GM18505 (cell line): ENCODE results near the gene LRRC31.
A peak's percentile ranks its signal among the peaks of the same experiment; 100 is the strongest.

Source experiments
- ATAC-seq: cut with Tn5 transposase; IDR thresholded peaks from one replicate; pipeline ENCODE4 v1.9.1; 2021; ENCODE audit not compliant: unreplicated experiment
- POLR2A ChIP-seq: IDR thresholded peaks from 4 replicates; pipeline ENCODE4 v1.6.1; 2011; ENCODE audit warnings: borderline replicate concordance; ENCODE audit not compliant: insufficient read depth, insufficient read length; ENCODE audit errors: extremely low read depth

Gene LRRC31

DNA sequence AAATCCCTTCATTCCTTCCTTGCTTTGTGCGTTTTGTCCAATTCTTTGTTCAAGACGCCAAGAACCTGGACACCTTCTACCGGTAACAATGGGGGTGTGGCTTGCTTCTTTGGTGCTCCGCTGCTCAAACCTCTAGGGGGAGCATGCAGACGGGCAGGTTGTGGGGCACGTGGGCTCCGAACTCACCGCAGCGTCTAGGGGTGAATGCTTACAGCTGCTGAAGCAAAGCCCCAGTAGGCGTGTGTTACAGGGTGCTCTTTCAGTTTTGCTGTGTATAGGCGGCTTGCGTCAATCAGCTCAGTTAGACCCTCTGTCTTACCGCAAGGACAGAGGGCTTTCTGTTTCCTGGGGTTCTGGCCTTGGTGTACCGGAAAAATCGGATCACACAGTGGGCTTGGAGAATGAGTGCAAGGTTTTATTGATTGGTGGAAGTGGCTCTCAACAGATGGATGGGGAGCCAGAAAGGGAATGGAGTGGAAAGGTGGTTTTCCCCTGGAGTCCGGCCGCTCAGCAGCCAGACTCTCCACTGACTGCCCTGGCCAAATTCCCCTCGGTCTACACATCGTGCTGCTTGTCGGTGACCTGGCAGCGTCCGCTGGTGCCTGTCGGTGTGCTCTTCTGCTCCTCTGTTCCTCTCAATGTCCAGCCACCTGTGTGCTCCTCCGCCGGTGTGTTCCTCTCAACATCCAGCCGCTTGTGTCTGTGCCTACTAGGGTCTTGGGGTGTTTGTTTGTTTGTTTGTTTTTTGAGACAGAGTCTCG, 55.8 kb downstream of the LRRC31 start:
- TF ChIP-seq POLR2A: no peak
- ATAC-seq: peak; percentile 88

DNA sequence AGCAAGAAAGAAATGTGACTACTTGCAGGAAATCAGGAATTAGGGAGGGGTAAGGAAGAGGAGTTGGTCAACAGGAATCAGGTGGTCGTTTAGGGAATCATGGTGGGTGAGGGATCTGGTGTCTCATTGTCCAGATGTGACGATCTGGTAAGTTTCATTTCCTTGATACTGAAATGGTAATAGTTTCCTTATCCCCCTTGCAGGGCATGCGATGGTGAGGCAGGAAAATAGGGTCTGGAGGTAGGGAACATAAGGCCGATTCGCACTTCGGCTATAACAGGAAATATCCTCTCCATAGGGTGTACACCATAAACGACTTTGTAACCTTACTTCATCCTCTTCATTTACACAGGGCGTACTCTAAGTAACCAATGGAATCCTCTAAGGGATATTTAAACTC, 56.5 kb downstream of the LRRC31 start:
- ATAC-seq: no peak
- no peak for TF ChIP-seq POLR2A

DNA sequence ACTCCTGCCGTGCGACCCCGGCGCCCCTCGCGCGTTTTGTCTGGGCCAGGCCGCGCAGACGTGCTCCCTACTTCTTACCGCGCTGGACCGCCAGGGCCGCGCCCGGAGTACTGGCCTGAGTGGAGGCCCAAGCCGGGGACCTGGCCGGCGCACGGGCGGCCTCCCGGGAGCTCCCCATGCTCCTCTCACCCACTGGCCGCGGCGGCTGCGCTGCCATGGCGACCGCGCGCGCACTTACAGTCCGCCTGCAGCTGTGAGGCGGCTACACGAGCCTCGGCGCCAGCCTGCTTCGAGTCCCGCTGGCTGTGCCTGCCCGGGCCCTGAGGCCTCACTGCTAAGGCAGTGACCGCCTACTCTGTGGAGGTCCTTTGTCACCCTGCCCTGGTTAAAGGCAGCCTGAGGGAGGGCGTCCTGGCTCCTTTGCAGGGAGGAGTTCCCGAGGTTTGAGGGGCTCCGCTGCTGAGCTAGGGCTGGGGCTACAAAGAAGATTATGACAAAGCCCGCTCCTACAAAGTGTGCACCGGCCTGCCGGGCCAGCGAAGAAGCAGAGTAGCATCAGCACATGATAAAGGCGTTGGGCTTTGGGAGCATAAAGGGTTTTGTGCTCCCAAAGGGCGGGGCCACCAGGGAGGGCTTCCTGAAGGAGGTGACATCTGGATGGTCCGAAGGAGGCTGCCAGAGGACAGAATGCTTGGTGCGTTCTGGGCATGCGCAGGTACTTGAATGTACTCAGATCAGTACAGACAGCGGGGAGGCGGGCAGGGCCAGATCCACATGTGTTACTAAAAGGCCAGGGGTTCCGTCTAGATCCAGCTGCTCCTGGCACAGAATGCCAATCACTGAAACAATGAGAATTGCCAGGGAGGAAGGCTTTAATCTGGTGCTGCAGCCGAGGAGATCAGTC, 57.2 kb downstream of the LRRC31 start, which contains the start of the genes LRRC34 and LRRIQ4:
TSS of gene LRRC34 (minus strand) at position 573 of the 904 bp plus-strand sequence. CDS start at position 217, 356 bp downstream.
TSS of gene LRRIQ4 (plus strand) at position 539 of the 904 bp plus-strand sequence. CDS start 9,052 bp downstream, outside the sequence.
- TF ChIP-seq POLR2A: peak; percentile 41
- ATAC-seq: peak; percentile 61

DNA sequence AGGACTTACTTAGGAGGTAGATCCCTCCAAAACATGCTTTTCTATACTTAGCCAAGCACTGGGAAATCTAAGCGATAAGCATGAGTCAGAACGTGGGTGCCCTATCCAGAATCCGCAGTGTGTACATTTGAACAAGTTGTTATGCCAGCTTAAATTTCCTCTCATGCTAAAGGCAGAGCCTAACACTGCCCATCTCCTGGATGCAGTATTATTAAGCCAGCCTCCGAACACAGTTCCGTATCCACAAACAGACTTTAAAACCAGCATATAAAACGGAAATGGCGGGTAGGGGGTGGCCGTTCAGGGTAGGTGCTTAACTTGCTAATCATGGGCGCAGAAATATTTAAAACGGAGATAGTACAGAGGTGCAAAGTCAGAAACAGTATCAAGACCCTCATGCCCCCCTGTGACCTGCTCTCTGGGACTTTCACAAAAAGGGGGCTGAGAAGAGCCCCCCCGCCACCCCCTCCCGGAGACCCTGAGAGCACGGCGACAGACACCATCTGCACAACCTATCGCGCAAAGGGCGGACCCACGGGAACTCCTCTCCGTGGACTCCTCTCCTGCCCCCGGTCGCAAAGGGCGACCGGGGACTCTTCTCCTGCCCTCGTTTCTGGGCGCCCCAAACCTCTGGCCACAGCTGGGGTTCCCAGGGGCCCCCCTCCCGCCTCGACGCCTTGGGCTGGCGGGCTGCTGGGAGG, 58.0 kb downstream of the LRRC31 start:
- ATAC-seq: peak; percentile 10
- TF ChIP-seq POLR2A: no peak

DNA sequence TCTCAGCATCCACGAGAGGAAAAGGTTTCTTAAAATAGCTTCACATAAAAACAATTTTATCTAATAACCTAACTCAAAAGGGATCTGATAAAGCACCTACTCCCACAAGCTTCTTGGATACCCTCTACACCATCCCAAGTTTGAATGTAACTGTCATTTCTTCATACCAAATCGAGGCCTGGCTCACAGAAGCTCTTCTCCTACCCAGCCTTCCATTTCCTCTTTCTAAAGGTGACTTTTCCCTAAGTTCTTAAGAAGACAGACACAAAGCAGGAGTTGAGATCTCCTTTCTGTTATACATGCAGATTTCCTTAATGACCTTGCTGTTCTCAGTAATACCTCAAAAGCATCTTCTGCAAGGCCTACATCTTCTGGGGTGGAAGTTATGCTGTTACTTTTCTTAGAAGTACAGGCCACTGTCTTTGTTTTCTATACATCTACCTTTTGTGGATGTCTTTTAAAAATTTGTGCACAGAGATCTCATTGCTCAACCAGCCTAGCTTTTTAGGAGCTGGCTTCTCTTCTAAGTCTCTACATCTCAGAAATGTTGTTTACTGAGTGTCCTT, 60.4 kb downstream of the LRRC31 start:
- no peak for TF ChIP-seq POLR2A
- ATAC-seq: no peak

DNA sequence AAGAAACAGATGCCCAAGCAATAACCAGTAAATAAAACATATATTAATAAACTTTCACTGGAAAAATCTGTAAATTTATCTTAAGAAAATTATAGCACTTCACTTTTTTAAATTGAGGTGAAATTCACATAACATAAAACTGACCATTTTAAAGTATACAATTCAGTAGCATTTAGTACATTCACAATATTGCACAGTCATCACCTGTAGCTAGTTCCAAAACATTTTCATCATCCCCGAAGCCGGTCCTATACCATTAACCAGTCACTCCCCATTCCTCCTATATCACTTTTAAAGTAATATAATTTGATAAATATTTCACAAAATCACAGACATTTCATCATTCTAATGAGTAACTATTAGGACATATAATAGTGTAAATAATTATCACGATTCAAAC, 65.1 kb downstream of the LRRC31 start:
- ATAC-seq: no peak
- TF ChIP-seq POLR2A: no peak

DNA sequence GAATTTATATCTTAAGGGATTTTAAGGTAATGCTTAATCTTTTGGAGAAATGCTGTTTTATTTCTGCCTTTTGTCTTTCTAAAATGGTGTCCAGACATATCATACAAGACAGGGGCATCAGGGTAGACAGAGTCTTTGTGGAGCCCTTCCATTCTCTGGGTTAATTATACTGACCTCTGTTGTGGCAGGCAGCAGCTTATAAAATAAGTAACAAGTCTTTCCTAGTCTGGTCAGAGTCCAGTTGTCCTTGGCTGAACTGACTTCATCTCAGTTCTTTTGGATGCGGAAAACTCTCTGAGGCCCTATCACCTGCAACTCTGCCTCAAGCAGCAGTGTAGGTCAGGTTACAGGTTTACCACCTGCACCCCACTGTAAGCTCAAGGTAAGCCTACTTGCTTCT, 77.4 kb downstream of the LRRC31 start:
- ATAC-seq: no peak

DNA sequence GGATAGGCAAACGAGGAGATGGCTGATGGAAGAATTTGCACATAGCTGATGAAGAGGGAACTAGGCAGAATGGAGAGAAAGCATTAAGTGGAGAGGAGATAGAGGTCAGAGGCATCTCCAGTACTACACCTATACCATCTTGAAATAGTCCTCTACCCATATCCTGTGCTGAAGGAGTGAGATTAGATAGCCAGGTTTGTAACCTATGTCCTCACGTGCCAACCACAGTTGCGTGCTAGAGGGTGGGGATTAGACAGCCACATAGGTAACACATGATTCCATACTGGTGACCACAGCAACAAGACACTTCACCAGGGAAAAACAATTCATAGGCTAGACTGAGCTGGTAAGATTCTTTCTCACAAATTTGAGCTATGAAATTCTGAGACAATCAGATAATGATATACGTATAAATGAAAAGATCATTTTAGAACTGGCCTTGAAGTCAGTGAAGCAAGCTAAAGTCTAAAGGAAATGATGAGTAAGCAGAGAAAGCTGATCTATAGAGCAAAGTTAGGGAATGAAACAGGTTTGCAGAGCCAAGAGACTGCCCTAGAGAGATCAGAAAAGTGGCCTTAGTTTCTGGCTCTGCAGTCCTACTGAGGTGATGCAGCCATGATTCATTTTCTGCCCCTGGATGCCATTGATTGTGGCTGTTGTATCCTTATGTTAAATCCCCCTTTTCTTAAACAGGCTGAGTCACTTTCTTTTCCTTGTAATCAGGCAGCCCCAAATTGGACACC, 78.9 kb downstream of the LRRC31 start:
- no peak for ATAC-seq
- no peak for TF ChIP-seq POLR2A

More for the DNA sequence above, 77.4 kb downstream of the LRRC31 start:
- TF ChIP-seq POLR2A: no peak

DNA sequence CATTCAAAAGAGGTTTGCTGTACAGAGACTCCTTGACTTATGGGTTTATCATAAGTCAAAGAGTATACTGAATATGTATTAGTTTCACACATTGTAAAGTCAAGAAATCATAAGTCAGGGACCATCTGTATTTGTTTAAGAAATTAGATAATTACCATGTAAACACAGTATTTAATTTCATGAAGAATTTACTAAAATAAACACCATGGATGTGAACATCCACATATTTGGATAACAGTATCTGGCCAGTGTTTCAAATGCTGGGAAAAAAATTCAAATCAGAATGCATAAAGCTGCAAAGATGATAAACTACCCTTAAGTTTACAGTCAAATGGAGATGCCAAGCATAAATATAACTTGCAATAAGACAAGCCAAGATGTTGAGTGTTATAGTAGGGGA, 79.5 kb downstream of the LRRC31 start:
- no peak for TF ChIP-seq POLR2A
- no peak for ATAC-seq
